NT2/D1 (cell line): ENCODE measurements around the gene ROCK2.
"Not testable (repeated sequence)": the region's sequence is repeated elsewhere in the genome, so short reads cannot be mapped to it uniquely, and the experiment has no call there.

Experiments used
- DNase-seq: peaks from one replicate; pipeline ENCODE4 v3.0.0-alpha.2; 2011; ENCODE audit warnings: low read depth, low spot score
- H3K27me3 ChIP-seq: 2 replicates; pipeline ENCODE4 v1.6.0; 2011; ENCODE audit warnings: mild to moderate bottlenecking; ENCODE audit not compliant: insufficient read length, insufficient read depth
- H3K36me3 ChIP-seq: 2 replicates; pipeline ENCODE4 v1.6.1; 2011; ENCODE audit warnings: mild to moderate bottlenecking, low read length, mixed read lengths; ENCODE audit not compliant: insufficient read depth, insufficient read length
- H3K4me1 ChIP-seq: 2 replicates; pipeline ENCODE4 v1.5.1; 2011; ENCODE audit not compliant: insufficient read depth, insufficient read length
- H3K4me3 ChIP-seq: 2 replicates; pipeline ENCODE4 v1.5.1; 2011; ENCODE audit warnings: low read depth; ENCODE audit not compliant: insufficient read length
- H3K9ac ChIP-seq: 2 replicates; pipeline ENCODE4 v1.6.0; 2011; ENCODE audit warnings: low read depth; ENCODE audit not compliant: insufficient read length
- H3K9me3 ChIP-seq: 2 replicates; pipeline ENCODE4 v1.5.1; 2011; ENCODE audit warnings: mild to moderate bottlenecking, low read length; ENCODE audit not compliant: insufficient read depth
- SUZ12 ChIP-seq: IDR thresholded peaks from 2 replicates; pipeline ENCODE4 v1.6.1; 2011; ENCODE audit not compliant: insufficient read length, insufficient read depth; ENCODE audit errors: extremely low read depth
- YY1 ChIP-seq: IDR thresholded peaks from 2 replicates; pipeline ENCODE4 v1.6.1; 2011; ENCODE audit not compliant: insufficient read length, insufficient read depth
- ZNF274 ChIP-seq: IDR thresholded peaks from 2 replicates; pipeline ENCODE4 v1.6.1; 2011; ENCODE audit warnings: mild to moderate bottlenecking, low read depth, low read length

ROCK2 gene

GRCh38 chr2:11337909-11338308, 6.5 kb downstream of the ROCK2 start:
- no peak for DNase-seq
- Histone ChIP-seq H3K27me3 (no peaks in the 10 kb centered on the region), H3K4me3 (no peak overlapping the region), H3K9me3 (no peaks in the 10 kb centered on the region), H3K4me1 (no peaks in the 10 kb centered on the region), H3K36me3 (no peaks in the 10 kb centered on the region), H3K9ac (no peak overlapping the region)
- TF ChIP-seq YY1 (no peak), SUZ12 (no peak), ZNF274 (no peak)

GRCh38 chr2:11336189-11336588, 8.2 kb downstream of the ROCK2 start:
- Histone ChIP-seq H3K9me3 (no peaks in the 10 kb centered on the region), H3K27me3 (no peaks in the 10 kb centered on the region), H3K4me3 (no peak overlapping the region), H3K36me3 (no peaks in the 10 kb centered on the region), H3K4me1 (no peaks in the 10 kb centered on the region), H3K9ac (no peak overlapping the region)
- DNase-seq = no peak
- no peak for TF ChIP-seq YY1
- no peak for TF ChIP-seq ZNF274
- TF ChIP-seq SUZ12 = no peak

- H3K9me3 ChIP-seq = no peaks in the 10 kb centered on the region
- no peak for TF ChIP-seq SUZ12
- TF ChIP-seq YY1 = no peak
- no peak for TF ChIP-seq ZNF274
- H3K4me3 ChIP-seq = no peak overlapping the region
- no peaks in the 10 kb centered on the region for H3K4me1 ChIP-seq
- no peaks in the 10 kb centered on the region for H3K36me3 ChIP-seq
- no peak overlapping the region for H3K9ac ChIP-seq
- no peaks in the 10 kb centered on the region for H3K27me3 ChIP-seq
- DNase-seq = no peak
Measured at GRCh38 chr2:11333427-11334183, 10.8 kb downstream of the ROCK2 start.

GRCh38 chr2:11332596-11332995, 11.8 kb downstream of the ROCK2 start:
- no peak for DNase-seq
- Histone ChIP-seq H3K36me3 (no peaks in the 10 kb centered on the region), H3K9ac (no peak overlapping the region), H3K9me3 (no peaks in the 10 kb centered on the region), H3K4me1 (no peaks in the 10 kb centered on the region), H3K4me3 (no peak overlapping the region), H3K27me3 (no peaks in the 10 kb centered on the region)
- TF ChIP-seq YY1 (no peak), SUZ12 (no peak), ZNF274 (no peak)

GRCh38 chr2:11330457-11331142, 13.8 kb downstream of the ROCK2 start:
- DNase-seq = no peak
- no peak for TF ChIP-seq SUZ12
- TF ChIP-seq ZNF274 = no peak
- no peak for TF ChIP-seq YY1
- H3K9ac ChIP-seq = no peak overlapping the region

GRCh38 chr2:11329776-11330175, 14.7 kb downstream of the ROCK2 start:
- Histone ChIP-seq H3K4me1 (no peaks in the 10 kb centered on the region), H3K9ac (no peak overlapping the region), H3K4me3 (no peak overlapping the region), H3K27me3 (no peaks in the 10 kb centered on the region), H3K9me3 (no peaks in the 10 kb centered on the region), H3K36me3 (no peaks in the 10 kb centered on the region)
- TF ChIP-seq YY1 (no peak), SUZ12 (no peak), ZNF274 (no peak)
- no peak for DNase-seq

More at GRCh38 chr2:11330457-11331142, 13.8 kb downstream of the ROCK2 start:
- Histone ChIP-seq H3K4me1 (no peaks in the 10 kb centered on the region), H3K9me3 (no peaks in the 10 kb centered on the region), H3K36me3 (no peaks in the 10 kb centered on the region), H3K27me3 (no peaks in the 10 kb centered on the region), H3K4me3 (no peak overlapping the region)

- H3K4me1 ChIP-seq, DNase-seq, H3K9me3 ChIP-seq, H3K27me3 ChIP-seq, H3K36me3 ChIP-seq, H3K4me3 ChIP-seq, H3K9ac ChIP-seq: not testable (repeated sequence)
Measured at GRCh38 chr2:11328522-11328921, 15.9 kb downstream of the ROCK2 start.

- no peak for TF ChIP-seq ZNF274
- TF ChIP-seq SUZ12 = no peak
- no peak for TF ChIP-seq YY1
- Histone ChIP-seq H3K4me3 (no peak overlapping the region), H3K36me3 (peaks cover 2% of the 10 kb centered on the region), H3K9me3 (no peaks in the 10 kb centered on the region), H3K9ac (no peak overlapping the region), H3K27me3 (no peaks in the 10 kb centered on the region), H3K4me1 (no peaks in the 10 kb centered on the region)
- no peak for DNase-seq
Measured at GRCh38 chr2:11327871-11328270, 16.6 kb downstream of the ROCK2 start.
